ENCODE data around the gene BIRC3.

BIRC3 gene

DNA sequence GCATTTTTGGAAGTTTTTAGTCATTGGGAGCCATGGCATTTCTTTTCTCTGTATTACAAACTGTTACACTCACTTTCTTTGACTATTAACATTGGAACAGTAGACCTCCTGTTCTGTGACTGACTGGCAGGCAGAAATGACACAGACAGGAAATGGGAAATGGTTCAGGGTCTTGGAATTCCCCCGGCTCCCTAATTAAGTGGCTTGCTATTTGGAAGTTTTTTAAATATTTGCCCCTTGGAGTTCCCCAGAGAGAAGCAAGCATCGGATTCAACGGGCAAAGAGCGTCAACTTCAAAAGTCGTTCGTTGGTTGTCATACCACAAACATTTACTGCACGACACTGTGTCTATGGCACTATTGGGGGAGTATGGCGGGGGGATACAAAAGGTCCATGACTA, 28.6 kb downstream of the BIRC3 start:
- H3K4me2 ChIP-seq: peak overlapping the region; percentile 72
- H2AFZ ChIP-seq (ENCODE audit: low read depth): no peak overlapping the region
- H4K20me1 ChIP-seq (ENCODE audit: insufficient read depth): no peaks in the 10 kb centered on the region
- no peaks in the 10 kb centered on the region for H3K27me3 ChIP-seq (ENCODE audit: insufficient read depth, low read depth)
- H3K4me3 ChIP-seq (IDR thresholded peaks at IDR 0.05; ENCODE audit: insufficient read depth, low read depth, low read length): no peak overlapping the region
- TF ChIP-seq, protein P1, sequence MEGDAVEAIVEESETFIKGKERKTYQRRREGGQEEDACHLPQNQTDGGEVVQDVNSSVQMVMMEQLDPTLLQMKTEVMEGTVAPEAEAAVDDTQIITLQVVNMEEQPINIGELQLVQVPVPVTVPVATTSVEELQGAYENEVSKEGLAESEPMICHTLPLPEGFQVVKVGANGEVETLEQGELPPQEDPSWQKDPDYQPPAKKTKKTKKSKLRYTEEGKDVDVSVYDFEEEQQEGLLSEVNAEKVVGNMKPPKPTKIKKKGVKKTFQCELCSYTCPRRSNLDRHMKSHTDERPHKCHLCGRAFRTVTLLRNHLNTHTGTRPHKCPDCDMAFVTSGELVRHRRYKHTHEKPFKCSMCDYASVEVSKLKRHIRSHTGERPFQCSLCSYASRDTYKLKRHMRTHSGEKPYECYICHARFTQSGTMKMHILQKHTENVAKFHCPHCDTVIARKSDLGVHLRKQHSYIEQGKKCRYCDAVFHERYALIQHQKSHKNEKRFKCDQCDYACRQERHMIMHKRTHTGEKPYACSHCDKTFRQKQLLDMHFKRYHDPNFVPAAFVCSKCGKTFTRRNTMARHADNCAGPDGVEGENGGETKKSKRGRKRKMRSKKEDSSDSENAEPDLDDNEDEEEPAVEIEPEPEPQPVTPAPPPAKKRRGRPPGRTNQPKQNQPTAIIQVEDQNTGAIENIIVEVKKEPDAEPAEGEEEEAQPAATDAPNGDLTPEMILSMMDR (conservative IDR thresholded peaks at IDR 0.05; ENCODE audit: low read depth, low read length): no peak
- peaks cover 27% of the 10 kb centered on the region; the same call in 1 of the 2 replicates for H3K79me2 ChIP-seq (ENCODE audit: insufficient read depth, low read depth)
- H3K9ac ChIP-seq: 0 out of 2 replicates have a peak overlapping the region, but pooled peaks have one; percentile 84
- H3K36me3 ChIP-seq (ENCODE audit: insufficient read depth): no peaks in the 10 kb centered on the region
- peak overlapping the region; percentile 92; the same call in 1 of the 2 replicates for H3K27ac ChIP-seq
- peaks cover 32% of the 10 kb centered on the region for H3K4me1 ChIP-seq (ENCODE audit: low read depth, poor library complexity, severe bottlenecking)

- H3K36me3 ChIP-seq (ENCODE audit: insufficient read depth): no peaks in the 10 kb centered on the region
- no peaks in the 10 kb centered on the region for H3K27me3 ChIP-seq (ENCODE audit: insufficient read depth, low read depth)
- H3K79me2 ChIP-seq (ENCODE audit: insufficient read depth, low read depth): peaks cover 27% of the 10 kb centered on the region; the same call in 1 of the 2 replicates
- TF ChIP-seq, protein P1 (conservative IDR thresholded peaks at IDR 0.05; ENCODE audit: low read depth, low read length): no peak
- H3K9ac ChIP-seq: peak overlapping the region; percentile 84
- no peak overlapping the region for H3K4me3 ChIP-seq (IDR thresholded peaks at IDR 0.05; ENCODE audit: insufficient read depth, low read depth, low read length)
- H4K20me1 ChIP-seq (ENCODE audit: insufficient read depth): no peaks in the 10 kb centered on the region
- peak overlapping the region; percentile 92 for H3K27ac ChIP-seq
- H3K4me1 ChIP-seq (ENCODE audit: low read depth, poor library complexity, severe bottlenecking): peaks cover 29% of the 10 kb centered on the region
- H3K4me2 ChIP-seq: peak overlapping the region; percentile 72
- H2AFZ ChIP-seq (ENCODE audit: low read depth): peak overlapping the region; percentile 82
Observed at GRCh38 chr11:102346456-102346747, 29.1 kb downstream of the BIRC3 start.

DNA sequence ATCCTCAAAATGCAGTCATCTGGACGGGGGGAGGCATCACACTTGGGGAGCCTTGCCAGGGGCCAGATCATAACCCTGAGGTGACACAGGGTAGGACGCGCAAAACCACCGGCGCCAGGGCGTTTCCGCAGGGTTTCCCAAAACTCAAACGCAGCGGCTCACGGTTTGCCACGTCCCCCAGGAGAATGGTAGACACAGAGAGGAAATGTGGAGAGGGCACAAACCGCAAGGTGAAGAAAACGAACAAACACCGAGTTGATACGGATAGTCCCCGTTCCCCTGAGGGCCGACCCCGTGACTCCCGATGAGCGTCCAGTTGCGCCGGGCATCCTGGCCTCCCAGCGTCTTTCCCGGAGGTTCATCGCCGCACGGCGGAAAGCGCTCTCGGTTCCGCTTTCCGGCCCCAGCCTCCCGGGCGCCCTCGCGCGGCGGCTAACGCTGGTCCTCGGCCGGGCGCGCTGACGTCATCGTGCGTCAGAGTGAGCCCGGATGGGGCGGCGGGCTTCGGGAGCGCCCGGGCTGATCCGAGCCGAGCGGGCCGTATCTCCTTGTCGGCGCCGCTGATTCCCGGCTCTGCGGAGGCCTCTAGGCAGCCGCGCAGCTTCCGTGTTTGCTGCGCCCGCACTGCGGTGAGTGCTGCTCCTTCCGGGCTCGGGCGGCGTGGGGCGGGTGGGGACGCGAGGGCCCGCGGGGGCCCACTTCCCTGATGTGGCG, 29.6 kb downstream of the BIRC3 start, which contains the start of gene BIRC2:
Gene BIRC2 (plus strand): TSS at position 467 of the 714 bp plus-strand sequence. CDS start 2,641 bp downstream, outside the sequence.
- Histone ChIP-seq H3K9ac (peak within 1 kb of the TSS; percentile 84), H3K4me1 (ENCODE audit: low read depth, poor library complexity, severe bottlenecking) (peaks cover 24% of the 10 kb centered on the region), H3K79me2 (ENCODE audit: insufficient read depth, low read depth) (peaks cover 27% of the 10 kb centered on the region; the same call in 1 of the 2 replicates), H3K27me3 (ENCODE audit: insufficient read depth, low read depth) (no peaks in the 10 kb centered on the region), H2AFZ (ENCODE audit: low read depth) (peak within 1 kb of the TSS; percentile 82), H3K4me2 (peak within 1 kb of the TSS; percentile 84), H4K20me1 (ENCODE audit: insufficient read depth) (no peaks in the 10 kb centered on the region), H3K4me3 (IDR thresholded peaks at IDR 0.05; ENCODE audit: insufficient read depth, low read depth, low read length) (no peak within 1 kb of the TSS), H3K36me3 (ENCODE audit: insufficient read depth) (no peaks in the 10 kb centered on the region), H3K27ac (peak within 1 kb of the TSS; percentile 92)
- TF ChIP-seq, protein P1 (conservative IDR thresholded peaks at IDR 0.05; ENCODE audit: low read depth, low read length): peak; percentile 52

DNA sequence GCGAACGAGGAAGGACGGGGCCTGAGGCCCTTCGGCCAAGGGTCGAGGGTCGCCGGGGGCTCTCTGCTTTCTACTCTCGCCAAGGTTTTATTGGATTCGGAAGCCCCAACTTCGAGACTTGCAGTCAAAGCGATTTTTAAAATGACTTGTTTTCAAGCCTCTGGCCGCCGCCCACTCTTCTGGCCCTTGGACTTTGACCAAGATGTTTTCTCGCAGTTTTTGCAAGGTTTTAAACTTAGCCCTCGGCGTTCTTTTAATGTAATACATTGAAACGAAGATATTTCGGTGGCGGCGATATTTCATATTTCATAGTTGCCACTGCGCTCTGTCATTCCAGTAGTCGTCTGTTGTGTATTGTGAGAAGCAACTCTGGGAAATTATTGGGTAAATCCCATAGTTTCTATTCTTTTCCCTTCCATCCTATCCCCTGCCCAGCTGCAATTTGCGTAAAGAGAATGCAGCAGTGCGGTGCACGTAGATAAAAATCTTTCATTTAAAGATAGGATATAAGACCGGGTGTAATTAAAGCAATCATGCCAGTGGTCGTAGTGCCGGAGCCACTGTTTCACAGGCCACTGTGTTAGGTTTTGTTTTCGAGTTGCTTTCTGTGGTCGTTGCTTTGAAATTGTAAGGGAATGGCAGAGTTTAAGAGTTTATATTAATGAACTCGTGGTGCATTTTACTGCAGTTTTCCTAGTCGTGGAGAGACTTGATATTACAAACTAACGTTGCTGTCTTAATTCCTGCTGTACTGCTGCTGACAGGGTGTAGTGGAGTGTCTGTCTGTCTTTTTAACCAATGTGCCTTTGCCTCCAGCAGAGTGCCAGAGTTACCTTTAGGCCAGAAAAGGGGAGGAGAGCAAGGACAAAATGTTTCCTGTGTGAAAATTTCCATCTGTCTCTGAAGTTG, 30.4 kb downstream of the BIRC3 start:
- Histone ChIP-seq H3K27ac (peak overlapping the region; percentile 92), H2AFZ (ENCODE audit: low read depth) (peak overlapping the region; percentile 82), H3K36me3 (ENCODE audit: insufficient read depth) (no peaks in the 10 kb centered on the region), H3K4me3 (IDR thresholded peaks at IDR 0.05; ENCODE audit: insufficient read depth, low read depth, low read length) (no peak overlapping the region), H3K4me2 (peak overlapping the region; percentile 84), H3K9ac (peak overlapping the region; percentile 84), H4K20me1 (ENCODE audit: insufficient read depth) (no peaks in the 10 kb centered on the region), H3K27me3 (ENCODE audit: insufficient read depth, low read depth) (no peaks in the 10 kb centered on the region), H3K79me2 (ENCODE audit: insufficient read depth, low read depth) (peaks cover 27% of the 10 kb centered on the region; the same call in 1 of the 2 replicates), H3K4me1 (ENCODE audit: low read depth, poor library complexity, severe bottlenecking) (peaks cover 24% of the 10 kb centered on the region)
- TF ChIP-seq, protein P1 (conservative IDR thresholded peaks at IDR 0.05; ENCODE audit: low read depth, low read length): no peak

All from KMS-11 (cell line).